Suppressor macrophage treated with lipopolysaccharide for 4 hours (primary cell): ENCODE data around the gene GATB.
A peak's percentile ranks its signal among the peaks of the same experiment; 100 is the strongest.

Experiments
- DNase-seq: peaks from one replicate; pipeline ENCODE4 v3.0.0-alpha.2; 2020

GATB gene

GRCh38 chr4:151729731-151730559 lies 30.9 kb downstream of the GATB start:
- DNase-seq = no peak

GRCh38 chr4:151728679-151729078 lies 32.1 kb downstream of the GATB start:
- DNase-seq = no peak

- no peak for DNase-seq
Observed at GRCh38 chr4:151728006-151728405, 32.8 kb downstream of the GATB start.

GRCh38 chr4:151727365-151727764 lies 33.4 kb downstream of the GATB start:
- no peak for DNase-seq

GRCh38 chr4:151725087-151725486 lies 35.7 kb downstream of the GATB start:
- no peak for DNase-seq

- no peak for DNase-seq
Observed at GRCh38 chr4:151721916-151722315, 38.9 kb downstream of the GATB start.

- DNase-seq = no peak
Observed at GRCh38 chr4:151721466-151721865, 39.3 kb downstream of the GATB start.

GRCh38 chr4:151719956-151720334 lies 40.9 kb downstream of the GATB start:
- no peak for DNase-seq

GRCh38 chr4:151718984-151719955 lies 41.5 kb downstream of the GATB start:
- no peak for DNase-seq

- no peak for DNase-seq
Observed at GRCh38 chr4:151717909-151718628, 42.7 kb downstream of the GATB start.

- DNase-seq = no peak
Observed at GRCh38 chr4:151717314-151717713, 43.5 kb downstream of the GATB start.

GRCh38 chr4:151716324-151716723 lies 44.5 kb downstream of the GATB start:
- DNase-seq = no peak

- DNase-seq = no peak
Observed at GRCh38 chr4:151715881-151716280, 44.9 kb downstream of the GATB start.

GRCh38 chr4:151712777-151713176 lies 48.0 kb downstream of the GATB start:
- DNase-seq = no peak

GRCh38 chr4:151711646-151712045 lies 49.2 kb downstream of the GATB start:
- no peak for DNase-seq

GRCh38 chr4:151709587-151709986 lies 51.2 kb downstream of the GATB start:
- DNase-seq = no peak

- DNase-seq = no peak
Observed at GRCh38 chr4:151709071-151709470, 51.7 kb downstream of the GATB start.

GRCh38 chr4:151708100-151708499 lies 52.7 kb downstream of the GATB start:
- DNase-seq = no peak

- DNase-seq = no peak
Observed at GRCh38 chr4:151703401-151703800, 57.4 kb downstream of the GATB start.

GRCh38 chr4:151702256-151702655 lies 58.6 kb downstream of the GATB start:
- peak; percentile 56 for DNase-seq

- no peak for DNase-seq
Observed at GRCh38 chr4:151700566-151701316, 60.1 kb downstream of the GATB start.

- DNase-seq = no peak
Observed at GRCh38 chr4:151698213-151698612, 62.6 kb downstream of the GATB start.
